IMR-90 (cell line): Measurements from ENCODE around the gene PIK3CB.

Experiments
- BHLHE40 ChIP-seq: fragments of 150-350 bp; IDR thresholded peaks from 2 replicates; pipeline ENCODE4 v1.6.1; 2016; ENCODE audit warnings: mild to moderate bottlenecking, low read depth, low read length
- CEBPB ChIP-seq: IDR thresholded peaks from 2 replicates; pipeline ENCODE4 v1.6.1; 2012; ENCODE audit warnings: low read depth, low read length, improper control_type of control experiment
- MXI1 ChIP-seq: IDR thresholded peaks from 2 replicates; pipeline ENCODE4 v1.6.1; 2012; ENCODE audit warnings: low read depth, mild to moderate bottlenecking, low read length, moderate library complexity, borderline replicate concordance
- POLR2A ChIP-seq: IDR thresholded peaks from 2 replicates; pipeline ENCODE4 v1.6.1; 2012; ENCODE audit warnings: mild to moderate bottlenecking, low read depth, low read length
- RAD21 ChIP-seq: IDR thresholded peaks from 2 replicates; pipeline ENCODE4 v1.6.1; 2012; ENCODE audit warnings: low read length, improper control_type of control experiment
- SMC3 ChIP-seq: fragments of 150-350 bp; IDR thresholded peaks from 2 replicates; pipeline ENCODE4 v1.6.1; 2016; ENCODE audit warnings: low read depth, mild to moderate bottlenecking, antibody characterized with exemption, low read length, moderate library complexity
- TF ChIP-seq, protein P1 (sequence below): conservative IDR thresholded peaks from 2 replicates; pipeline ENCODE4 v1.5.1; 2012; ENCODE audit warnings: mild to moderate bottlenecking, low read depth, low read length, improper control_type of control experiment

DNA sequence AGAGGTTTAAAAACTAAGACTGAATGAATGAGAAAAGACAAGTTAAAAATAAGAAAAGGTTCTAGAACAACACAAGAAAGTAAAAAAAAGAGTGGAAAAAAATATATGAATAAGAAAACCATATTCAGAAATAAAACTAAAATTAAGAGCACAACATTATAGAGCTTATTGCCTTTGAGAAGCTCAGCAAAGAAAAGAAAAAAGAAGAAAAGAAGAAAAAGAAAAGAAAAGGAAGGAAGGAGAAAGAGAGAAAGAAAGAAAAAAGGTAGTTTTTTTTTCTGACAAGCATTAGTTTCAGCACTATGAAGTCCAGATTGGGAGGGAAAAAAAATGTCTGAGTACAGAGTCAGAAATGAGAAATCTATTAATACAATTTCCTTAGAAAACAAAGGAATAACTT lies 144.7 kb downstream of the PIK3CB start:
- TF ChIP-seq, protein P1, sequence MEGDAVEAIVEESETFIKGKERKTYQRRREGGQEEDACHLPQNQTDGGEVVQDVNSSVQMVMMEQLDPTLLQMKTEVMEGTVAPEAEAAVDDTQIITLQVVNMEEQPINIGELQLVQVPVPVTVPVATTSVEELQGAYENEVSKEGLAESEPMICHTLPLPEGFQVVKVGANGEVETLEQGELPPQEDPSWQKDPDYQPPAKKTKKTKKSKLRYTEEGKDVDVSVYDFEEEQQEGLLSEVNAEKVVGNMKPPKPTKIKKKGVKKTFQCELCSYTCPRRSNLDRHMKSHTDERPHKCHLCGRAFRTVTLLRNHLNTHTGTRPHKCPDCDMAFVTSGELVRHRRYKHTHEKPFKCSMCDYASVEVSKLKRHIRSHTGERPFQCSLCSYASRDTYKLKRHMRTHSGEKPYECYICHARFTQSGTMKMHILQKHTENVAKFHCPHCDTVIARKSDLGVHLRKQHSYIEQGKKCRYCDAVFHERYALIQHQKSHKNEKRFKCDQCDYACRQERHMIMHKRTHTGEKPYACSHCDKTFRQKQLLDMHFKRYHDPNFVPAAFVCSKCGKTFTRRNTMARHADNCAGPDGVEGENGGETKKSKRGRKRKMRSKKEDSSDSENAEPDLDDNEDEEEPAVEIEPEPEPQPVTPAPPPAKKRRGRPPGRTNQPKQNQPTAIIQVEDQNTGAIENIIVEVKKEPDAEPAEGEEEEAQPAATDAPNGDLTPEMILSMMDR, result no peak
- TF ChIP-seq POLR2A (no peak), SMC3 (no peak), MXI1 (no peak), RAD21 (no peak), CEBPB (no peak), BHLHE40 (no peak)
